Panc1 (cell line): ENCODE data around the gene MYO5B.

Experiments
- POLR2AphosphoS5 ChIP-seq: IDR thresholded peaks from 2 replicates; pipeline ENCODE4 v1.6.1; 2012; ENCODE audit warnings: mild to moderate bottlenecking, low read depth, low read length, moderate library complexity
- SIN3A ChIP-seq: IDR thresholded peaks from 2 replicates; pipeline ENCODE4 v1.6.1; 2012; ENCODE audit warnings: low read depth, mild to moderate bottlenecking, low read length, moderate library complexity, borderline replicate concordance; ENCODE audit not compliant: insufficient read depth
- TCF7L2 ChIP-seq: IDR thresholded peaks from 2 replicates; pipeline ENCODE4 v1.6.1; 2011; ENCODE audit warnings: mild to moderate bottlenecking, low read depth, low read length, inconsistent platforms
- TF ChIP-seq, protein P1 (sequence below): fragments of 450-650 bp; IDR thresholded peaks from 2 replicates; pipeline ENCODE4 v1.5.1; 2017; ENCODE audit warnings: mild to moderate bottlenecking
- TF ChIP-seq, protein P2 (sequence below), 2 experiments: IDR thresholded peaks; 2 replicates each; pipeline ENCODE4 v1.6.1; 2011 to 2012; ENCODE audit warnings: low read depth in 2 of 2, control low read depth in 1 of 2, low read length in 1 of 2, mild to moderate bottlenecking in 1 of 2, moderate library complexity in 1 of 2; ENCODE audit not compliant: insufficient read depth in 1 of 2

DNA sequence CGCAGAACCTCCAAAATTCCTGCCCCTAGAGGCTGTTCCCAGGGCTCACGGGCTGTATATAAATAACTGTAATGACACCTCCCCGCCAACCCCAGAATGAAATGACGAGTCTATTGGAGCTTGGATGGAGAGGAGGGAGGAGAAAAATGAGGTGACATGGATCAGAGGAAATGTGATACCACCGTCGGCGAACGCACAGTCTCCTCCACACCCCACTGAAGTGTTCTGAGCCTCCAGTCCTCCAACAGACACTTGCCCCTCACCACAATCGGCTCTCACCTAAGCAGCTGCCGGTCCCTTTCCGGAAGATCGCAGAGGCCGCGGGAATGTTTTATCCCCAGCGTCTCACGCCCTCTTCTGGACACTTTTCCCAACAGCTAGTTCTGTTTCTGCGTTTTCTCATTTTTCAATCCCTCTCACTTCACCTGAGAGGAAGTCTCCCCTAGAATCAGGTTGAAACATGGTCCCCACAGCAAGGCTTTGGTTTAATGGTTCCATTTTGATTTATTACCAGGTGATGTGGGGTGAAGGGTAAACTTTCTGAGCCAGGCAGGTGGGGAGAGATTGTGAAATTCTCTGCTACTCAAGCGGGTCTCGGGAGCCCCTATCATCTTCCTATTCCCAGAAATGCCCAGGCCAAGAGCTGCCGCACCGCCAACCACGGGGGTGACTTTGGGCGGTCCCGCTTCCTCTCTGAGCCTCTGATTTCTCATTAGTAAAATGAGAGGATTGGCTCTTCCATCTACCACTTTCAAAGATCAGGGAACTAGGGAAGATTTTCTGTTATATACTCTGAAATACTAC is 9.1 kb upstream of the MYO5B start:
- TF ChIP-seq, protein P1, sequence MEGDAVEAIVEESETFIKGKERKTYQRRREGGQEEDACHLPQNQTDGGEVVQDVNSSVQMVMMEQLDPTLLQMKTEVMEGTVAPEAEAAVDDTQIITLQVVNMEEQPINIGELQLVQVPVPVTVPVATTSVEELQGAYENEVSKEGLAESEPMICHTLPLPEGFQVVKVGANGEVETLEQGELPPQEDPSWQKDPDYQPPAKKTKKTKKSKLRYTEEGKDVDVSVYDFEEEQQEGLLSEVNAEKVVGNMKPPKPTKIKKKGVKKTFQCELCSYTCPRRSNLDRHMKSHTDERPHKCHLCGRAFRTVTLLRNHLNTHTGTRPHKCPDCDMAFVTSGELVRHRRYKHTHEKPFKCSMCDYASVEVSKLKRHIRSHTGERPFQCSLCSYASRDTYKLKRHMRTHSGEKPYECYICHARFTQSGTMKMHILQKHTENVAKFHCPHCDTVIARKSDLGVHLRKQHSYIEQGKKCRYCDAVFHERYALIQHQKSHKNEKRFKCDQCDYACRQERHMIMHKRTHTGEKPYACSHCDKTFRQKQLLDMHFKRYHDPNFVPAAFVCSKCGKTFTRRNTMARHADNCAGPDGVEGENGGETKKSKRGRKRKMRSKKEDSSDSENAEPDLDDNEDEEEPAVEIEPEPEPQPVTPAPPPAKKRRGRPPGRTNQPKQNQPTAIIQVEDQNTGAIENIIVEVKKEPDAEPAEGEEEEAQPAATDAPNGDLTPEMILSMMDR, result peak; percentile 68
- TF ChIP-seq POLR2AphosphoS5 (no peak), TCF7L2 (no peak), SIN3A (no peak)
- TF ChIP-seq, protein P2, sequence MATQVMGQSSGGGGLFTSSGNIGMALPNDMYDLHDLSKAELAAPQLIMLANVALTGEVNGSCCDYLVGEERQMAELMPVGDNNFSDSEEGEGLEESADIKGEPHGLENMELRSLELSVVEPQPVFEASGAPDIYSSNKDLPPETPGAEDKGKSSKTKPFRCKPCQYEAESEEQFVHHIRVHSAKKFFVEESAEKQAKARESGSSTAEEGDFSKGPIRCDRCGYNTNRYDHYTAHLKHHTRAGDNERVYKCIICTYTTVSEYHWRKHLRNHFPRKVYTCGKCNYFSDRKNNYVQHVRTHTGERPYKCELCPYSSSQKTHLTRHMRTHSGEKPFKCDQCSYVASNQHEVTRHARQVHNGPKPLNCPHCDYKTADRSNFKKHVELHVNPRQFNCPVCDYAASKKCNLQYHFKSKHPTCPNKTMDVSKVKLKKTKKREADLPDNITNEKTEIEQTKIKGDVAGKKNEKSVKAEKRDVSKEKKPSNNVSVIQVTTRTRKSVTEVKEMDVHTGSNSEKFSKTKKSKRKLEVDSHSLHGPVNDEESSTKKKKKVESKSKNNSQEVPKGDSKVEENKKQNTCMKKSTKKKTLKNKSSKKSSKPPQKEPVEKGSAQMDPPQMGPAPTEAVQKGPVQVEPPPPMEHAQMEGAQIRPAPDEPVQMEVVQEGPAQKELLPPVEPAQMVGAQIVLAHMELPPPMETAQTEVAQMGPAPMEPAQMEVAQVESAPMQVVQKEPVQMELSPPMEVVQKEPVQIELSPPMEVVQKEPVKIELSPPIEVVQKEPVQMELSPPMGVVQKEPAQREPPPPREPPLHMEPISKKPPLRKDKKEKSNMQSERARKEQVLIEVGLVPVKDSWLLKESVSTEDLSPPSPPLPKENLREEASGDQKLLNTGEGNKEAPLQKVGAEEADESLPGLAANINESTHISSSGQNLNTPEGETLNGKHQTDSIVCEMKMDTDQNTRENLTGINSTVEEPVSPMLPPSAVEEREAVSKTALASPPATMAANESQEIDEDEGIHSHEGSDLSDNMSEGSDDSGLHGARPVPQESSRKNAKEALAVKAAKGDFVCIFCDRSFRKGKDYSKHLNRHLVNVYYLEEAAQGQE (IDR thresholded peaks at IDR 0.05; ENCODE audit: insufficient read depth in 1 of 2, low read depth in 2 of 2, low read length in 1 of 2), result no peak
